ENCODE data around the gene GJB1.
A peak's percentile ranks its signal among the peaks of the same experiment; 100 is the strongest.

DNA sequence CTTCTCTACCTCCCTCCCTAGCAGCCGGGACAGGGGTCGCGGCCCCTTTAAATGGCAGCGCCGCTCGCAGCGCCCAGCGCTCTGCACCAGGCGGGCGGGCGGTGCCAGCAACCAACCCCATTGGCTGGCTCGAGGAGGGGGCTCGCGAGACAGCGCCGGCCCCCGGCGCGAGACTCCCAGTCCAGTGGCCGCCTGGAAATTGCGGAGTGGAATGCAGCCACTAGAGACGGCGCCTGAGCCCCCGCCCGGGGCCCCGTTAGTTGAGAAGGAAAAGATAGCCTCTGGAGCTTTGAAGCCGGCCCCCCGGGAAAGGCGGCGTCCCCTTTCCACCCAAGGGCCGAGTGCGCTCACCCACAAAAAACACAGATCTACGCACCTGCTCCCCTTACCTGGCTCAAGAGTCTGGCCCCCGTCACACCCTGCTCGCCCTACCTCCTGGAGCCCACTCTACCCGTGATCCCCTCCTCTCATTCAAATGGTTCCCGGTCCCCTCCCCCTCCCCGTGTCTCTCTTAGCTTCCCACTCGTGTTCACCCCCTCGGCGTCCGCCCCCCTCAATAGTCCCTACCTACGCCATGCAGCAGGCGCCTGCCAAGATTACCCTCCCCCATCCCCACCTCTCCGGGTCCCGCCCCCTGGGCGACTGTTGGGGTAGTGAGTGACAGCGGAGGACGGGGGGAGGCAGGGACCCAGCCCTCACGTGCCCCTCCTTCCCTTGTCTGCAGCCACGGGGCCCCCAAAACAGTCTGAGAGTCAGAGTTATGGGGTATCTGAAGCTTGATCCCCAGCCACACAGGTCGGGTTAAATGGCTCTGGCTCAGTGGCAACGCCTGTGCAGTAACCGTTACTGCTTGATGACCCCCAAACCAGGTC, 31.3 kb downstream of the GJB1 start, which contains the start of gene ZMYM3:
- TF ChIP-seq, protein P1, sequence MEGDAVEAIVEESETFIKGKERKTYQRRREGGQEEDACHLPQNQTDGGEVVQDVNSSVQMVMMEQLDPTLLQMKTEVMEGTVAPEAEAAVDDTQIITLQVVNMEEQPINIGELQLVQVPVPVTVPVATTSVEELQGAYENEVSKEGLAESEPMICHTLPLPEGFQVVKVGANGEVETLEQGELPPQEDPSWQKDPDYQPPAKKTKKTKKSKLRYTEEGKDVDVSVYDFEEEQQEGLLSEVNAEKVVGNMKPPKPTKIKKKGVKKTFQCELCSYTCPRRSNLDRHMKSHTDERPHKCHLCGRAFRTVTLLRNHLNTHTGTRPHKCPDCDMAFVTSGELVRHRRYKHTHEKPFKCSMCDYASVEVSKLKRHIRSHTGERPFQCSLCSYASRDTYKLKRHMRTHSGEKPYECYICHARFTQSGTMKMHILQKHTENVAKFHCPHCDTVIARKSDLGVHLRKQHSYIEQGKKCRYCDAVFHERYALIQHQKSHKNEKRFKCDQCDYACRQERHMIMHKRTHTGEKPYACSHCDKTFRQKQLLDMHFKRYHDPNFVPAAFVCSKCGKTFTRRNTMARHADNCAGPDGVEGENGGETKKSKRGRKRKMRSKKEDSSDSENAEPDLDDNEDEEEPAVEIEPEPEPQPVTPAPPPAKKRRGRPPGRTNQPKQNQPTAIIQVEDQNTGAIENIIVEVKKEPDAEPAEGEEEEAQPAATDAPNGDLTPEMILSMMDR (IDR thresholded peaks at IDR 0.05) = peak in 1 of 6 experiments; percentile 8
- peak; percentile 28 to 33 for TF ChIP-seq POLR2A (IDR thresholded peaks at IDR 0.05)
